Adrenal gland (tissue), 5 donors: Measurements from ENCODE around the gene IL1RAPL2.

Source experiments
- POLR2A ChIP-seq, 2 donors: fragments of 450-650 bp; IDR thresholded peaks; one replicate each; pipeline ENCODE4 v1.6.1; 2017; ENCODE audit warnings: antibody characterized with exemption in 2 of 2, mild to moderate bottlenecking in 2 of 2, moderate library complexity in 1 of 2
- TF ChIP-seq, protein P1 (sequence below), 6 experiments: fragments of 450-650 bp in 4 of 6; fragments of 200-600 bp in 2 of 6; sonication (generic) in 1 of 6; IDR thresholded peaks; 1 replicate in 5 of 6; 2 replicates in 1 of 6; pipeline versions ENCODE4 v1.5.1 to v1.8.0; 2016 to 2021; ENCODE audit warnings: antibody characterized with exemption in 6 of 6, mild to moderate bottlenecking in 2 of 6, moderate library complexity in 1 of 6
- donor health status: DM: no; HTN: no; CAD: no.

- TF ChIP-seq, protein P1, sequence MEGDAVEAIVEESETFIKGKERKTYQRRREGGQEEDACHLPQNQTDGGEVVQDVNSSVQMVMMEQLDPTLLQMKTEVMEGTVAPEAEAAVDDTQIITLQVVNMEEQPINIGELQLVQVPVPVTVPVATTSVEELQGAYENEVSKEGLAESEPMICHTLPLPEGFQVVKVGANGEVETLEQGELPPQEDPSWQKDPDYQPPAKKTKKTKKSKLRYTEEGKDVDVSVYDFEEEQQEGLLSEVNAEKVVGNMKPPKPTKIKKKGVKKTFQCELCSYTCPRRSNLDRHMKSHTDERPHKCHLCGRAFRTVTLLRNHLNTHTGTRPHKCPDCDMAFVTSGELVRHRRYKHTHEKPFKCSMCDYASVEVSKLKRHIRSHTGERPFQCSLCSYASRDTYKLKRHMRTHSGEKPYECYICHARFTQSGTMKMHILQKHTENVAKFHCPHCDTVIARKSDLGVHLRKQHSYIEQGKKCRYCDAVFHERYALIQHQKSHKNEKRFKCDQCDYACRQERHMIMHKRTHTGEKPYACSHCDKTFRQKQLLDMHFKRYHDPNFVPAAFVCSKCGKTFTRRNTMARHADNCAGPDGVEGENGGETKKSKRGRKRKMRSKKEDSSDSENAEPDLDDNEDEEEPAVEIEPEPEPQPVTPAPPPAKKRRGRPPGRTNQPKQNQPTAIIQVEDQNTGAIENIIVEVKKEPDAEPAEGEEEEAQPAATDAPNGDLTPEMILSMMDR (IDR thresholded peaks at IDR 0.05): no peak
- no peak for TF ChIP-seq POLR2A (IDR thresholded peaks at IDR 0.05)
These were observed 96.7 kb downstream of the IL1RAPL2 start for GRCh38 chrX:104662694-104663093.
